ENCODE results near the gene GTF2H2C.

DNA sequence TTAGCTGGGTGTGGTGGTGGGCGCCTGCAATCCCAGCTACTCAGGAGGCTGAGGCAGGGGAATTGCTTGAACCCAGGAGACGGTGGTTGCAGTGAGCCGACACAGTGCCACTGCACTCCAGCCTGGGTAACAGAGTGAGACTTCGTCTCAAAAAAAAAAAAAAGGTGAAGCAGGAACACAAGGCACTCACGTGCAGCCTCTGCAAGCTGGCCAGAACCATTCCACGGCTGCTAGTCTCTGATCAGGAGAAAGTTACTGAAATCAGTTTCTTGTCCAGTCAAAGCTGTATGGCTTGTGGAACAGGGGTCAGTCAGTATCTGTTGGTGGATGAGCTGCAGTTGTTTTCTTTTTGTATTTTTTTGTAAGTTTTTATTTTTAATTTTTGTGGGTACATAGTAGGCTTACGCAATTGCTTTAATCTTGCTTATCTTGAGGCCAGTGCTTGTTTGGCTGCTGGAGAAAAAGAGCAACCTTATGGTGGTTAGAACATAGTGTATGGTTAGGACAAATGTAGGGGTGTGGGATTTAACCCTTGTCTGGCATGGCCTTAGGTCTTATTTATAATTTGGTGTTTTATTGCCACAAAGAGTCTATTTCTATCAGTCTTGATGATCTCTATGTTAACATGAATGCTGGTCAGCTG lies 32.7 kb upstream of the GTF2H2C start:
- TF ChIP-seq POLR2A (IDR thresholded peaks at IDR 0.05; ENCODE audit: control extremely low read depth in 1 of 2, low read depth in 2 of 2, low read length in 2 of 2) (no peak), BCL11A (IDR thresholded peaks at IDR 0.05; ENCODE audit: low read depth in 2 of 2, low read length in 2 of 2) (no peak), GTF2F1 (IDR thresholded peaks at IDR 0.05; ENCODE audit: borderline replicate concordance, low read depth, low read length) (no peak), GABPA (IDR thresholded peaks at IDR 0.05; ENCODE audit: borderline replicate concordance, insufficient read depth, low read length) (no peak), YY1 (IDR thresholded peaks at IDR 0.05; ENCODE audit: low read depth, low read length) (no peak), TCF12 (IDR thresholded peaks at IDR 0.05; ENCODE audit: low read depth, low read length) (no peak), ZNF274 (IDR thresholded peaks at IDR 0.05; ENCODE audit: borderline replicate concordance, extremely low read depth, low read length) (no peak)
- TF ChIP-seq, protein P1, sequence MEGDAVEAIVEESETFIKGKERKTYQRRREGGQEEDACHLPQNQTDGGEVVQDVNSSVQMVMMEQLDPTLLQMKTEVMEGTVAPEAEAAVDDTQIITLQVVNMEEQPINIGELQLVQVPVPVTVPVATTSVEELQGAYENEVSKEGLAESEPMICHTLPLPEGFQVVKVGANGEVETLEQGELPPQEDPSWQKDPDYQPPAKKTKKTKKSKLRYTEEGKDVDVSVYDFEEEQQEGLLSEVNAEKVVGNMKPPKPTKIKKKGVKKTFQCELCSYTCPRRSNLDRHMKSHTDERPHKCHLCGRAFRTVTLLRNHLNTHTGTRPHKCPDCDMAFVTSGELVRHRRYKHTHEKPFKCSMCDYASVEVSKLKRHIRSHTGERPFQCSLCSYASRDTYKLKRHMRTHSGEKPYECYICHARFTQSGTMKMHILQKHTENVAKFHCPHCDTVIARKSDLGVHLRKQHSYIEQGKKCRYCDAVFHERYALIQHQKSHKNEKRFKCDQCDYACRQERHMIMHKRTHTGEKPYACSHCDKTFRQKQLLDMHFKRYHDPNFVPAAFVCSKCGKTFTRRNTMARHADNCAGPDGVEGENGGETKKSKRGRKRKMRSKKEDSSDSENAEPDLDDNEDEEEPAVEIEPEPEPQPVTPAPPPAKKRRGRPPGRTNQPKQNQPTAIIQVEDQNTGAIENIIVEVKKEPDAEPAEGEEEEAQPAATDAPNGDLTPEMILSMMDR (IDR thresholded peaks at IDR 0.05; ENCODE audit: control extremely low read depth in 1 of 3, insufficient read depth in 1 of 3, low read depth in 1 of 3, low read length in 3 of 3), result no peak
